Ishikawa (cell line): ENCODE results near the gene SLIT2.

Experiments
- CEBPB ChIP-seq: IDR thresholded peaks from 2 replicates; pipeline ENCODE4 v1.6.1; 2012
- CREB1 ChIP-seq: IDR thresholded peaks from 2 replicates; pipeline ENCODE4 v1.6.1; 2012; ENCODE audit warnings: low read depth
- EGR1 ChIP-seq: IDR thresholded peaks from 2 replicates; pipeline ENCODE4 v1.6.1; 2012
- EP300 ChIP-seq: IDR thresholded peaks from 2 replicates; pipeline ENCODE4 v1.6.1; 2012; ENCODE audit warnings: borderline replicate concordance
- FOXM1 ChIP-seq: IDR thresholded peaks from 2 replicates; pipeline ENCODE4 v1.6.1; 2012; ENCODE audit warnings: low read depth, borderline replicate concordance
- NFIC ChIP-seq: IDR thresholded peaks from 2 replicates; pipeline ENCODE4 v1.6.1; 2012
- RAD21 ChIP-seq: IDR thresholded peaks from 2 replicates; pipeline ENCODE4 v1.6.1; 2012; ENCODE audit warnings: low read depth
- TAF1 ChIP-seq: IDR thresholded peaks from 2 replicates; pipeline ENCODE4 v1.6.1; 2012; ENCODE audit warnings: low read depth, mild to moderate bottlenecking
- TCF12 ChIP-seq: IDR thresholded peaks from 2 replicates; pipeline ENCODE4 v1.6.1; 2012; ENCODE audit warnings: low read depth
- TEAD4 ChIP-seq: IDR thresholded peaks from 2 replicates; pipeline ENCODE4 v1.6.1; 2012
- YY1 ChIP-seq: IDR thresholded peaks from 2 replicates; pipeline ENCODE4 v1.6.1; 2012; ENCODE audit warnings: low read depth
- ZBTB7A ChIP-seq: IDR thresholded peaks from 2 replicates; pipeline ENCODE4 v1.6.1; 2012; ENCODE audit warnings: low read depth
- TF ChIP-seq, protein P1 (sequence below): IDR thresholded peaks from 2 replicates; pipeline ENCODE4 v1.6.1; 2012; ENCODE audit warnings: low read depth, mild to moderate bottlenecking
- TF ChIP-seq, protein P2 (sequence below): IDR thresholded peaks from 2 replicates; pipeline ENCODE4 v1.6.1; 2012
- TF ChIP-seq, protein P3 (sequence below): IDR thresholded peaks from 2 replicates; pipeline ENCODE4 v1.6.1; 2012

Gene SLIT2

DNA sequence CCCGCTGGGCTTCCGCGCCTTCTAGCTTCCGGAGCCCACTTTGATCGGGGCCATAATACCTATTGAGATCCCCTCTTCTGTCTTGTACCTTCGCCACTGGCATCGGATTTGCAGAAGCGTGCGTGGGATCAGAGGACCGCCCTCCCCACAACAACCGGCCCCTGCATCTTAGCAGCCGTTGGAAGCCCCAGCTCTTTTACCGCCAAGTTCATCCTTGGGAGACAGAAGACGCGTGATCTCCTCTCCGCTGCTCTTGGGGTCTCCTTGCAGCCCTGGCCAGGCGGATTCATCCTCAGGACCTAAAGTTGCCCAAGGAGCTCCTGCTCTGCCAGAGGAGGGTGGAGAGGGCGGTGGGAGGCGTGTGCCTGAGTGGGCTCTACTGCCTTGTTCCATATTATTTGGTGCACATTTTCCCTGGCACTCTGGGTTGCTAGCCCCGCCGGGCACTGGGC, 1.6 kb downstream of the SLIT2 start:
- TF ChIP-seq CREB1 (no peak), TCF12 (no peak), RAD21 (no peak)
- TF ChIP-seq, protein P1, sequence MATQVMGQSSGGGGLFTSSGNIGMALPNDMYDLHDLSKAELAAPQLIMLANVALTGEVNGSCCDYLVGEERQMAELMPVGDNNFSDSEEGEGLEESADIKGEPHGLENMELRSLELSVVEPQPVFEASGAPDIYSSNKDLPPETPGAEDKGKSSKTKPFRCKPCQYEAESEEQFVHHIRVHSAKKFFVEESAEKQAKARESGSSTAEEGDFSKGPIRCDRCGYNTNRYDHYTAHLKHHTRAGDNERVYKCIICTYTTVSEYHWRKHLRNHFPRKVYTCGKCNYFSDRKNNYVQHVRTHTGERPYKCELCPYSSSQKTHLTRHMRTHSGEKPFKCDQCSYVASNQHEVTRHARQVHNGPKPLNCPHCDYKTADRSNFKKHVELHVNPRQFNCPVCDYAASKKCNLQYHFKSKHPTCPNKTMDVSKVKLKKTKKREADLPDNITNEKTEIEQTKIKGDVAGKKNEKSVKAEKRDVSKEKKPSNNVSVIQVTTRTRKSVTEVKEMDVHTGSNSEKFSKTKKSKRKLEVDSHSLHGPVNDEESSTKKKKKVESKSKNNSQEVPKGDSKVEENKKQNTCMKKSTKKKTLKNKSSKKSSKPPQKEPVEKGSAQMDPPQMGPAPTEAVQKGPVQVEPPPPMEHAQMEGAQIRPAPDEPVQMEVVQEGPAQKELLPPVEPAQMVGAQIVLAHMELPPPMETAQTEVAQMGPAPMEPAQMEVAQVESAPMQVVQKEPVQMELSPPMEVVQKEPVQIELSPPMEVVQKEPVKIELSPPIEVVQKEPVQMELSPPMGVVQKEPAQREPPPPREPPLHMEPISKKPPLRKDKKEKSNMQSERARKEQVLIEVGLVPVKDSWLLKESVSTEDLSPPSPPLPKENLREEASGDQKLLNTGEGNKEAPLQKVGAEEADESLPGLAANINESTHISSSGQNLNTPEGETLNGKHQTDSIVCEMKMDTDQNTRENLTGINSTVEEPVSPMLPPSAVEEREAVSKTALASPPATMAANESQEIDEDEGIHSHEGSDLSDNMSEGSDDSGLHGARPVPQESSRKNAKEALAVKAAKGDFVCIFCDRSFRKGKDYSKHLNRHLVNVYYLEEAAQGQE: no peak

DNA sequence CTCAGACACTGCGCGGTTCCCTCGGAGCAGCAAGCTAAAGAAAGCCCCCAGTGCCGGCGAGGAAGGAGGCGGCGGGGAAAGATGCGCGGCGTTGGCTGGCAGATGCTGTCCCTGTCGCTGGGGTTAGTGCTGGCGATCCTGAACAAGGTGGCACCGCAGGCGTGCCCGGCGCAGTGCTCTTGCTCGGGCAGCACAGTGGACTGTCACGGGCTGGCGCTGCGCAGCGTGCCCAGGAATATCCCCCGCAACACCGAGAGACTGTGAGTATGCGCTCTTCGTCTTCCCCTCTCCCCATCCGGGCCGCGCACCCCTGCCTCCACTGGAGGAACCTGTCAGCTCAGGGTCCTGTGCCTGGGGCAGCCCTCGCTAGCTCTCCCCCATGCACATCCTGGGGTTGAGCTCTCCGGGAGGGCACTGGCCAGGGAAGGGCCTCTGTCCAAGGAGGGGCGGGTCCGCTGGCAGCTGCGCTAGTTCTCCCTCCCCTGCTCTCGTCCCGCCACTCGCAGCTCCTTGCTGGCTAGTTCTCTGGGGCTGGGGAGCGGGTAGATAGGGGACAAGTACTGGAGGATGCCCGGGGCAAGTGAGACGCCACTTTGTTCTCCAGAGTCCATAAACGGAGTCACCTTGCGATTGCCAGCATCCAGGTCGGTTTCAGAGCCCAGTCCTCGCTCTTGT, 2.2 kb downstream of the SLIT2 start:
- TF ChIP-seq NFIC (no peak), TCF12 (no peak), EGR1 (no peak), ZBTB7A (no peak), FOXM1 (no peak), YY1 (no peak), CEBPB (no peak), TEAD4 (no peak), TAF1 (no peak), CREB1 (no peak), EP300 (no peak), RAD21 (no peak)
- TF ChIP-seq, protein P2, sequence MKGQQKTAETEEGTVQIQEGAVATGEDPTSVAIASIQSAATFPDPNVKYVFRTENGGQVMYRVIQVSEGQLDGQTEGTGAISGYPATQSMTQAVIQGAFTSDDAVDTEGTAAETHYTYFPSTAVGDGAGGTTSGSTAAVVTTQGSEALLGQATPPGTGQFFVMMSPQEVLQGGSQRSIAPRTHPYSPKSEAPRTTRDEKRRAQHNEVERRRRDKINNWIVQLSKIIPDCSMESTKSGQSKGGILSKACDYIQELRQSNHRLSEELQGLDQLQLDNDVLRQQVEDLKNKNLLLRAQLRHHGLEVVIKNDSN: no peak
- TF ChIP-seq, protein P1: no peak
- TF ChIP-seq, protein P3, sequence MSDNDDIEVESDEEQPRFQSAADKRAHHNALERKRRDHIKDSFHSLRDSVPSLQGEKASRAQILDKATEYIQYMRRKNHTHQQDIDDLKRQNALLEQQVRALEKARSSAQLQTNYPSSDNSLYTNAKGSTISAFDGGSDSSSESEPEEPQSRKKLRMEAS: no peak

GRCh38 chr4:20254511-20255250, 3.0 kb downstream of the SLIT2 start:
- no peak for TF ChIP-seq CEBPB

DNA sequence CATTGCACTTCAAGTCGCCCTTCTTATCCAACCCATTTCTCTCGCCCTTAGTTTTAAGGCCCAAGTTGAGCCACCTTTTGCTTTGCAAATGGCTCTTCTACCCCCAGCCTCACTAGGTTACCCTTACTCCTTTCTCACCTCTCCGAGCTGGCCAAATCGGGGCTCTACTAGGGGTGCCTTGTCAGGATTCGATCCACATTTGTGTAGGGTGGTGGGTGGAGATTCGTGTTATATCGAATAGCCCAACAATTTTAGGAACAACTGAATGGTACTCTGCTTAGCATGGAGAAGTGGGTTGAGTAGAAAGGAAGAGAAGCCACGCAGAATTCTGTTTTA, 3.5 kb downstream of the SLIT2 start:
- no peak for TF ChIP-seq EGR1
- no peak for TF ChIP-seq YY1
- no peak for TF ChIP-seq RAD21
- no peak for TF ChIP-seq NFIC
- TF ChIP-seq EP300: no peak
- TF ChIP-seq CEBPB: no peak
- TF ChIP-seq TEAD4: no peak
- TF ChIP-seq ZBTB7A: no peak
- TF ChIP-seq, protein P2: no peak
- no peak for TF ChIP-seq FOXM1

GRCh38 chr4:20255823-20256222, 4.1 kb downstream of the SLIT2 start:
- TF ChIP-seq YY1 (no peak), CEBPB (no peak), TCF12 (no peak), TAF1 (no peak), CREB1 (no peak), TEAD4 (no peak), NFIC (no peak), FOXM1 (no peak), EGR1 (no peak), ZBTB7A (no peak), EP300 (no peak), RAD21 (no peak)
- TF ChIP-seq, protein P1: no peak
- TF ChIP-seq, protein P2: no peak
- TF ChIP-seq, protein P3: no peak
